ENCODE measurements around the gene SHROOM3.
"Not testable (repeated sequence)": the region's sequence is repeated elsewhere in the genome, so short reads cannot be mapped to it uniquely, and the experiment has no call there.

The SHROOM3 gene

GRCh38 chr4:76447393-76447851 is 12.4 kb downstream of the SHROOM3 start:
- DNase-seq: no peak

- no peak for DNase-seq
These were observed 13.2 kb downstream of the SHROOM3 start for GRCh38 chr4:76448211-76448610.

- no peak for DNase-seq
These were observed 14.3 kb downstream of the SHROOM3 start for GRCh38 chr4:76449362-76449767.

- DNase-seq: no peak
These were observed 14.8 kb downstream of the SHROOM3 start for GRCh38 chr4:76449833-76450232.

- no peak for DNase-seq
These were observed 18.2 kb downstream of the SHROOM3 start for GRCh38 chr4:76453232-76453631.

GRCh38 chr4:76454073-76454472 is 19.0 kb downstream of the SHROOM3 start:
- DNase-seq: not testable (repeated sequence)

- no peak for DNase-seq
These were observed 22.9 kb downstream of the SHROOM3 start for GRCh38 chr4:76457885-76458284.

GRCh38 chr4:76458297-76458696 is 23.3 kb downstream of the SHROOM3 start:
- DNase-seq: no peak

- DNase-seq: no peak
These were observed 23.8 kb downstream of the SHROOM3 start for GRCh38 chr4:76458825-76459224.

- no peak for DNase-seq
These were observed 24.3 kb downstream of the SHROOM3 start for GRCh38 chr4:76459291-76459723.

- no peak for DNase-seq
These were observed 28.5 kb downstream of the SHROOM3 start for GRCh38 chr4:76463568-76463967.

- DNase-seq: no peak
These were observed 35.0 kb downstream of the SHROOM3 start for GRCh38 chr4:76470064-76470463.

GRCh38 chr4:76470532-76470931 is 35.5 kb downstream of the SHROOM3 start:
- DNase-seq: no peak

GRCh38 chr4:76476571-76476970 is 41.5 kb downstream of the SHROOM3 start:
- DNase-seq: no peak

GRCh38 chr4:76484654-76485053 is 49.6 kb downstream of the SHROOM3 start:
- DNase-seq: no peak

GRCh38 chr4:76485450-76485849 is 50.4 kb downstream of the SHROOM3 start:
- DNase-seq: no peak

- DNase-seq: no peak
These were observed 51.7 kb downstream of the SHROOM3 start for GRCh38 chr4:76486588-76487276.

- no peak for DNase-seq
These were observed 52.6 kb downstream of the SHROOM3 start for GRCh38 chr4:76487621-76488020.

- DNase-seq: no peak
These were observed 53.4 kb downstream of the SHROOM3 start for GRCh38 chr4:76488455-76488854.

- DNase-seq: no peak
These were observed 54.1 kb downstream of the SHROOM3 start for GRCh38 chr4:76488888-76489685.

- DNase-seq: no peak
These were observed 54.7 kb downstream of the SHROOM3 start for GRCh38 chr4:76489686-76490161.

GRCh38 chr4:76492055-76492454 is 57.0 kb downstream of the SHROOM3 start:
- DNase-seq: no peak

- DNase-seq: no peak
These were observed 59.2 kb downstream of the SHROOM3 start for GRCh38 chr4:76494243-76494642.
